HG03159 (cell line): ENCODE results near the gene CADM4.
"Not testable (repeated sequence)": the region's sequence is repeated elsewhere in the genome, so short reads cannot be mapped to it uniquely, and the experiment has no call there.

Experiments used
- ATAC-seq: cut with Tn5 transposase; IDR thresholded peaks from one replicate; pipeline ENCODE4 v1.9.1; 2021; ENCODE audit warnings: mild to moderate bottlenecking, moderate library complexity; ENCODE audit not compliant: unreplicated experiment

CADM4 gene, protein sequence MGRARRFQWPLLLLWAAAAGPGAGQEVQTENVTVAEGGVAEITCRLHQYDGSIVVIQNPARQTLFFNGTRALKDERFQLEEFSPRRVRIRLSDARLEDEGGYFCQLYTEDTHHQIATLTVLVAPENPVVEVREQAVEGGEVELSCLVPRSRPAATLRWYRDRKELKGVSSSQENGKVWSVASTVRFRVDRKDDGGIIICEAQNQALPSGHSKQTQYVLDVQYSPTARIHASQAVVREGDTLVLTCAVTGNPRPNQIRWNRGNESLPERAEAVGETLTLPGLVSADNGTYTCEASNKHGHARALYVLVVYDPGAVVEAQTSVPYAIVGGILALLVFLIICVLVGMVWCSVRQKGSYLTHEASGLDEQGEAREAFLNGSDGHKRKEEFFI

GRCh38 chr19:43639519-43640423 lies at the start of gene CADM4:
Gene CADM4 (minus strand): TSS chr19:43639850. CDS start chr19:43639790, 60 bp downstream.
- ATAC-seq: no peak

DNA sequence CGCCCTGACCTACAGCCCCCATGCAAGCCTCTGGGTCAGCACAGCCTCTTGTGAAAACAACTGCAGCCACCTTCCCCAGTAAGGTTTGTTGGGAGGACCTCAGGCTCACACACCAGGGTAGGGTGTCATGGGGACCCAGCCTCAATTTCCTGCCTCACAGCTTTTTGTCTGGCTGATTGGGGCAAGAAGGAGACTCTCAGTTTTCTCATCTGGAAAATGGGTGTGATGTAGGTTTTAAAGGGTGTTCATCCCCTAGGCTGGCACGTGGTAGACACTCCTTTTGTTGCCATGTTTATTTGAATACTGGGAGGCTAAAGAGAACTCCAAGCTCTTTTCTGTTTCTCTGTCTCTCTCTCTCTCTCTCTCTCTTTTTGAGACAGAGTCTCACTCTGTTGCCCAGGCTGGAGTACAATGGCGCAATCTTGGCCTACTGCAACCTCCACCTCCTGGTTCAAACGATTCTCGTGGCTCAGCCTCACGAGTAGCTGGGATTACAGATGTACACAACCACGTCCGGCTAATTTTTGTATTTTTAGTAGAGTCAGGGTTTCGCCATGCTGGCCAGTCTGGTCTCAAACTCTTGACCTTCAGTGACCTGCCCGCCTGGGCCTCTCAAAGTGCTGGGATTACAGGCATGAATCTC lies 48.5 kb upstream of the CADM4 start:
- ATAC-seq: no peak

GRCh38 chr19:43687660-43687997 lies 48.0 kb upstream of the CADM4 start:
- ATAC-seq: no peak

- ATAC-seq: no peak
Measured at GRCh38 chr19:43684326-43684725, 44.7 kb upstream of the CADM4 start.

DNA sequence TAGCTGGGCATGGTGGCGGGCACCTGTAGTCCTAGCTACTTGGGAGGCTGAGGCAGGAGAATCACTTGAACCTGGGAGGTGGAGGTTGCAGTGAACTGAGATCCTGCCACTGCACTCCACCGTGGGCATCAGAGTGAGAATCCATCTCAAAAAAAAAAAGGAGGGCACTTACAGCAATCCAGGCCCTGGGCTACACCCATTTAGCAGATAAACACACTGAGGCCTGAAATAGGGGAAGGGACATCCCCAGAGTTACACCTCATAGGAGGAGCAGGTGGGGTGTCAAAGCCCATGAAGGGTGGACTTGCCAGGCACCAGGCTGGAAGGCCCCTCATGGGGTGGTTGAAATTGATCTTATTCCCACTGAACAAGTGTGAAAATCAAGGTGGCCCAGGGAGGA lies 44.3 kb upstream of the CADM4 start:
- no peak for ATAC-seq

GRCh38 chr19:43682824-43683661 lies 43.4 kb upstream of the CADM4 start:
- ATAC-seq: no peak

DNA sequence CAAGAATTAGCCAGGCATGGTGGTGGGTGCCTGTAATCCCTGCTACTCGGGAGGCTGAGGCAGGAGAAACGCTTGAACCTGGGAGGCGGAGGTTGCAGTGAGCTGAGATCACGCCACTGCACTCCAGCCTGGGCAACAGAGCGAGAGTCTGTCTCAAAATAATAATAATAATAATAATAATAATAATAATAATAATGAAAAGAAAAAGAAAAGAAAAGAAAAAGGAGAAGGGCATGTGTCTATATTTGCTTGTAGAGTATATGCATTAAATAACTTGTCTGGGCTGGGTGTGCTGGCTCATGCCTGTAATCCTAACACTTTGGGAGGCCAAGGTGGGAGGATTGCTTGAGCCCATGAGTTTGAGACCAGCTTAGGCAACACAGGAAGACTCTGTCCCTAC lies 42.6 kb upstream of the CADM4 start:
- not testable (repeated sequence) for ATAC-seq

DNA sequence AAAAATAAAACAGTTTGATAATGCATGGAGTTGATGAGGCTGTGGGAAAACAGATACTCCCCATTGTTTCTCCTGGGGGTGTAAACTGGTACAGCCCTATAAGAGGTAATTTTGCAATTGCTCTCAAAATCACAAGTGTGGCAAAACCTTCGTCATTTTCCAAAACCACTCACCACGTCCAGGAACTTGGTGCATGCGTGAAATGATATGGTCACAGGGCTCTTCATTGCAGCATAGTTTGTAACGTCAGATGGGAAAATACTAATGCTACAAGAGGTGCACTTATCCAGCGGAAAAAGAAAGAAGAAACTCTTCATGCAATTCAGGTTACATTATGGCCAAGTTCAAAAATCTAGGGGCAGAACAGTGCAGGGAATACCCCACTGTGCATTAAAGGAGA lies 42.2 kb upstream of the CADM4 start:
- no peak for ATAC-seq

GRCh38 chr19:43678512-43679261 lies 39.0 kb upstream of the CADM4 start:
- no peak for ATAC-seq

GRCh38 chr19:43675906-43676305 lies 36.3 kb upstream of the CADM4 start:
- no peak for ATAC-seq

- ATAC-seq: no peak
Measured at GRCh38 chr19:43675269-43675879, 35.7 kb upstream of the CADM4 start.

DNA sequence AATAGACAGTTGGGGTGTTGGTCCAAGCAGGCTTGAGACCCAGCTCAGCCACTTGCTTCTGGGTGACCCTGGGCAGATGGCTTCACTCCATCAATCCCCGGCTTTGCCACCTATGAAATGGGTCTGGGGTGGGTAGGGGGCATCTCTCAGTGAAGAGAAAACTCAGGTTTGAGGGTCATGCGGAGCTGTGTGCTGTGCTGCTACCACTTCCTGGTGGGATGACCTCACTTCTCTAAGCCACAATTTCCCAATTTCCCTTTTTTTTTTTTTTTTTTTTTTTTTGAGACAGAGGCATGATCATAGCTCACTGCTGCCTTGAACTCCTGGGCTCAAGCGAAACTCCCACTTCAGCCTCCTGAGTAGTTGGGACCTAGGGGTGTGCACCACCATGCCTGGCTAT lies 34.9 kb upstream of the CADM4 start:
- ATAC-seq: no peak

GRCh38 chr19:43674183-43674582 lies 34.5 kb upstream of the CADM4 start:
- no peak for ATAC-seq

DNA sequence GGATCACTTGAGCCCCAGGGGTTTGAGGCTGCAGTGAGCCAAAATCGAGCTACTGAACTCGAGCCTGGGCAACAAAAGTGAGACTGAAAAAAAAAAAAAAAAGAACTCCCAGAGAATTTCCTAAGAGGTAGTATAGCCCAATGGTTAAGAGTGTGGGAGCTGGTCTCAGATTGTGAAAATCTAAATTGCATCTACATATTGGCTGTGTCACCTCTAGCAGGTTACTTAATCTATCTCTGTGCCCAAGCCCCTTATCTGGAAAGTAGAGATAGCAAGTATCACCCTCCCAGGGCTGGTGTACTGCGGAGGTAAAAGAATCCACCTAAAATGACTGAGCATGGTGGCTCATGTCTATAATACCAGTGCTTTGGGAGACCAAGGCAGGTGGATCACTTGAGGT lies 34.0 kb upstream of the CADM4 start:
- no peak for ATAC-seq

GRCh38 chr19:43672061-43672679 lies 32.5 kb upstream of the CADM4 start:
- no peak for ATAC-seq

- ATAC-seq: peak; percentile 79
Measured at GRCh38 chr19:43668406-43669109, 28.9 kb upstream of the CADM4 start.

DNA sequence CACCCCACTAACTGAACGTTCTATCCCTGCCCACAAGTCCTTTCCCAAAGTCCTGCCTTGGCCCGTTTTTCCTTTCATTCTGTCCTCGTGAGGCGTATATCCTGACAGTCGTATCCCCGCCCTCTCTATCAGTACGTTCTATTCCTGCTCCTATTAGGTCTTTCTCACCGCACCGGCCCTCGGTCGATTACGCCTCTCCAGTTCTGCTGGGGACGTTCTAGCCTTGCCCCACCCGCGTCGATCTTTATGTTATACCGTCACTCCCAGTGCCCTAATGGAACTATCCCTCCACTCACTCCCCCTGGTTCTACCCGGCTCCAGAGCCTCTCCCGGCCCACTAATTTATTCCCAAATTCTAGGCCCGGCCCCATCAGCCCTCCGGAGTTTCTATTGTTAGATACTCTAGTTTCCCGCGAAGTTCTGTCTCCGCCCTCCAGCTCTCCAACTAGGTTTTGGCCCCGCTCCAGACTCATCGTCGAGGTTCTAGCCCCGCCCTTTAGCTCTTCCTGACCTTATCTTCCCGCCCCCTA lies 28.3 kb upstream of the CADM4 start:
- ATAC-seq: no peak
